Measurements from ENCODE around the gene YES1. TPM values are rescaled to one million over a fixed set of nuclear protein-coding genes. Genes with fewer than 3 reads are reported as not detected.
"Not testable (repeated sequence)": the region's sequence is repeated elsewhere in the genome, so short reads cannot be mapped to it uniquely, and the experiment has no call there.

YES1 gene
- total and polyA plus RNA-seq, 4 donors: 12.5 to 57.6 (median 21.9) TPM

- Histone ChIP-seq H3K9me3 (ENCODE audit: control insufficient read depth in 4 of 4, low read length in 3 of 4) (no peaks in the 10 kb centered on the region), H3K4me3 (ENCODE audit: low read depth in 1 of 3, low read length in 3 of 3) (no peak overlapping the region), H3K36me3 (ENCODE audit: control insufficient read depth in 4 of 4, insufficient read depth in 3 of 4, low read depth in 1 of 4, low read length in 3 of 4) (no peaks in the 10 kb centered on the region), H3K27me3 (ENCODE audit: control insufficient read depth in 4 of 4, insufficient read depth in 4 of 4, low read length in 3 of 4) (no peaks in the 10 kb centered on the region), H3K4me1 (ENCODE audit: control insufficient read depth in 4 of 4, insufficient read depth in 4 of 4, low read length in 3 of 4) (peaks cover 0 to 9% (median 7%) of the 10 kb centered on the region in 4 donors), H3K27ac (ENCODE audit: low read depth in 1 of 2, low read length in 2 of 2) (no peak overlapping the region), H3K9ac (ENCODE audit: low read depth in 1 of 2, low read length in 2 of 2) (no peak overlapping the region)
- DNase-seq (ENCODE audit: low spot score): no peak
- WGBS: 79% methylated on average over 1 of the region's 1 CpG
- no peak for TF ChIP-seq RXRA (IDR thresholded peaks at IDR 0.05)
- TF ChIP-seq YY1 (IDR thresholded peaks at IDR 0.05): no peak
- TF ChIP-seq NR2F2 (IDR thresholded peaks at IDR 0.05): no peak
- no peak for TF ChIP-seq EGR1 (IDR thresholded peaks at IDR 0.05; ENCODE audit: low read depth in 2 of 2)
- no peak for TF ChIP-seq HNF4G (IDR thresholded peaks at IDR 0.05)
- no peak for TF ChIP-seq CTCF (IDR thresholded peaks at IDR 0.05; ENCODE audit: low read depth, low read length, missing input control)
- no peak for TF ChIP-seq HNF4A (conservative IDR thresholded peaks at IDR 0.05)
- no peak for TF ChIP-seq ATF3 (IDR thresholded peaks at IDR 0.05)
- TF ChIP-seq GABPA (IDR thresholded peaks at IDR 0.05 in 1 of 2, conservative IDR thresholded peaks at IDR 0.05 in 1 of 2): no peak
- no peak for TF ChIP-seq REST (IDR thresholded peaks at IDR 0.05)
- TF ChIP-seq FOXA2 (IDR thresholded peaks at IDR 0.05): no peak
- TF ChIP-seq MAX (IDR thresholded peaks at IDR 0.05): no peak
- TF ChIP-seq SP1 (IDR thresholded peaks at IDR 0.05): no peak
- TF ChIP-seq FOXA1 (IDR thresholded peaks at IDR 0.05): no peak
- TF ChIP-seq JUND (IDR thresholded peaks at IDR 0.05): no peak
- TF ChIP-seq RAD21 (IDR thresholded peaks at IDR 0.05): no peak
Observed at GRCh38 chr18:777021-777420, 35.0 kb downstream of the YES1 start.

GRCh38 chr18:776044-776443, 36.0 kb downstream of the YES1 start:
- not testable (repeated sequence) for DNase-seq (ENCODE audit: low spot score); H3K27me3 ChIP-seq (ENCODE audit: control insufficient read depth in 4 of 4, insufficient read depth in 4 of 4, low read length in 3 of 4); H3K4me3 ChIP-seq (ENCODE audit: low read depth in 1 of 3, low read length in 3 of 3); H3K4me1 ChIP-seq (ENCODE audit: control insufficient read depth in 4 of 4, insufficient read depth in 4 of 4, low read length in 3 of 4); H3K9ac ChIP-seq (ENCODE audit: low read depth in 1 of 2, low read length in 2 of 2); H3K27ac ChIP-seq (ENCODE audit: low read depth in 1 of 2, low read length in 2 of 2); H3K36me3 ChIP-seq (ENCODE audit: control insufficient read depth in 4 of 4, insufficient read depth in 3 of 4, low read depth in 1 of 4, low read length in 3 of 4); H3K9me3 ChIP-seq (ENCODE audit: control insufficient read depth in 4 of 4, low read length in 3 of 4)
- WGBS: 88% methylated on average over 4 of the region's 4 CpGs

All from liver (tissue), 9 donors.